Panc1 (cell line): Measurements from ENCODE around the gene CDC37L1.

Source experiments
- TCF7L2 ChIP-seq: IDR thresholded peaks from 2 replicates; pipeline ENCODE4 v1.6.1; 2011; ENCODE audit warnings: mild to moderate bottlenecking, low read depth, low read length, inconsistent platforms
- TF ChIP-seq, protein P1 (sequence below): fragments of 450-650 bp; IDR thresholded peaks from 2 replicates; pipeline ENCODE4 v1.5.1; 2017; ENCODE audit warnings: mild to moderate bottlenecking
- TF ChIP-seq, protein P2 (sequence below), 2 experiments: IDR thresholded peaks; 2 replicates each; pipeline ENCODE4 v1.6.1; 2011 to 2012; ENCODE audit warnings: low read depth in 2 of 2, control low read depth in 1 of 2, low read length in 1 of 2, mild to moderate bottlenecking in 1 of 2, moderate library complexity in 1 of 2; ENCODE audit not compliant: insufficient read depth in 1 of 2

GRCh38 chr9:4755026-4755609 lies 75.7 kb downstream of the CDC37L1 start:
- TF ChIP-seq, protein P1, sequence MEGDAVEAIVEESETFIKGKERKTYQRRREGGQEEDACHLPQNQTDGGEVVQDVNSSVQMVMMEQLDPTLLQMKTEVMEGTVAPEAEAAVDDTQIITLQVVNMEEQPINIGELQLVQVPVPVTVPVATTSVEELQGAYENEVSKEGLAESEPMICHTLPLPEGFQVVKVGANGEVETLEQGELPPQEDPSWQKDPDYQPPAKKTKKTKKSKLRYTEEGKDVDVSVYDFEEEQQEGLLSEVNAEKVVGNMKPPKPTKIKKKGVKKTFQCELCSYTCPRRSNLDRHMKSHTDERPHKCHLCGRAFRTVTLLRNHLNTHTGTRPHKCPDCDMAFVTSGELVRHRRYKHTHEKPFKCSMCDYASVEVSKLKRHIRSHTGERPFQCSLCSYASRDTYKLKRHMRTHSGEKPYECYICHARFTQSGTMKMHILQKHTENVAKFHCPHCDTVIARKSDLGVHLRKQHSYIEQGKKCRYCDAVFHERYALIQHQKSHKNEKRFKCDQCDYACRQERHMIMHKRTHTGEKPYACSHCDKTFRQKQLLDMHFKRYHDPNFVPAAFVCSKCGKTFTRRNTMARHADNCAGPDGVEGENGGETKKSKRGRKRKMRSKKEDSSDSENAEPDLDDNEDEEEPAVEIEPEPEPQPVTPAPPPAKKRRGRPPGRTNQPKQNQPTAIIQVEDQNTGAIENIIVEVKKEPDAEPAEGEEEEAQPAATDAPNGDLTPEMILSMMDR: no peak
- no peak for TF ChIP-seq TCF7L2
- TF ChIP-seq, protein P2, sequence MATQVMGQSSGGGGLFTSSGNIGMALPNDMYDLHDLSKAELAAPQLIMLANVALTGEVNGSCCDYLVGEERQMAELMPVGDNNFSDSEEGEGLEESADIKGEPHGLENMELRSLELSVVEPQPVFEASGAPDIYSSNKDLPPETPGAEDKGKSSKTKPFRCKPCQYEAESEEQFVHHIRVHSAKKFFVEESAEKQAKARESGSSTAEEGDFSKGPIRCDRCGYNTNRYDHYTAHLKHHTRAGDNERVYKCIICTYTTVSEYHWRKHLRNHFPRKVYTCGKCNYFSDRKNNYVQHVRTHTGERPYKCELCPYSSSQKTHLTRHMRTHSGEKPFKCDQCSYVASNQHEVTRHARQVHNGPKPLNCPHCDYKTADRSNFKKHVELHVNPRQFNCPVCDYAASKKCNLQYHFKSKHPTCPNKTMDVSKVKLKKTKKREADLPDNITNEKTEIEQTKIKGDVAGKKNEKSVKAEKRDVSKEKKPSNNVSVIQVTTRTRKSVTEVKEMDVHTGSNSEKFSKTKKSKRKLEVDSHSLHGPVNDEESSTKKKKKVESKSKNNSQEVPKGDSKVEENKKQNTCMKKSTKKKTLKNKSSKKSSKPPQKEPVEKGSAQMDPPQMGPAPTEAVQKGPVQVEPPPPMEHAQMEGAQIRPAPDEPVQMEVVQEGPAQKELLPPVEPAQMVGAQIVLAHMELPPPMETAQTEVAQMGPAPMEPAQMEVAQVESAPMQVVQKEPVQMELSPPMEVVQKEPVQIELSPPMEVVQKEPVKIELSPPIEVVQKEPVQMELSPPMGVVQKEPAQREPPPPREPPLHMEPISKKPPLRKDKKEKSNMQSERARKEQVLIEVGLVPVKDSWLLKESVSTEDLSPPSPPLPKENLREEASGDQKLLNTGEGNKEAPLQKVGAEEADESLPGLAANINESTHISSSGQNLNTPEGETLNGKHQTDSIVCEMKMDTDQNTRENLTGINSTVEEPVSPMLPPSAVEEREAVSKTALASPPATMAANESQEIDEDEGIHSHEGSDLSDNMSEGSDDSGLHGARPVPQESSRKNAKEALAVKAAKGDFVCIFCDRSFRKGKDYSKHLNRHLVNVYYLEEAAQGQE (IDR thresholded peaks at IDR 0.05; ENCODE audit: insufficient read depth in 1 of 2, low read depth in 2 of 2, low read length in 1 of 2): no peak
